NCI-H2171 (cell line): Measurements from ENCODE around the gene FNDC8.
"Not testable (repeated sequence)": the region's sequence is repeated elsewhere in the genome, so short reads cannot be mapped to it uniquely, and the experiment has no call there.

Experiments
- DNase-seq: peaks from one replicate; lab custom pipeline; 2025; lab: John Stamatoyannopoulos, UW

Gene FNDC8

DNA sequence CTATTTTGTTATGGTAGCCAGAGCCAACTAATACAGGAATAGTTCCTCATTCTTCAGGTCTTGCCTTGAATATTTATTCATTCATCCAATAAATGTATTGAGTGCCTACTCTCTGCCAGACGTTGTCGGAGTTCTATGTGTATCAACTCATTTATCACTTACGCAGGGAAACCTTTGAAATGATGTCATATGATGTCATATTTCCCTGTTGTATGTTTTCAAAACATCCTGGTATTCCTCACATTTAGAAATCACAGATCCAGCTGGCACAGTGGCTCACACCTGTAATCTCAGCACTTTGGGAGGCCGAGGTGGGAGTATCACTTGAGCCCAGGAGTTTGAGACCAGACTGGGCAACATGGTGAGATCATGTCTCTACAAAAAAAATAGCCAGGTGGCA is 23.4 kb downstream of the FNDC8 start:
- no peak for DNase-seq

DNA sequence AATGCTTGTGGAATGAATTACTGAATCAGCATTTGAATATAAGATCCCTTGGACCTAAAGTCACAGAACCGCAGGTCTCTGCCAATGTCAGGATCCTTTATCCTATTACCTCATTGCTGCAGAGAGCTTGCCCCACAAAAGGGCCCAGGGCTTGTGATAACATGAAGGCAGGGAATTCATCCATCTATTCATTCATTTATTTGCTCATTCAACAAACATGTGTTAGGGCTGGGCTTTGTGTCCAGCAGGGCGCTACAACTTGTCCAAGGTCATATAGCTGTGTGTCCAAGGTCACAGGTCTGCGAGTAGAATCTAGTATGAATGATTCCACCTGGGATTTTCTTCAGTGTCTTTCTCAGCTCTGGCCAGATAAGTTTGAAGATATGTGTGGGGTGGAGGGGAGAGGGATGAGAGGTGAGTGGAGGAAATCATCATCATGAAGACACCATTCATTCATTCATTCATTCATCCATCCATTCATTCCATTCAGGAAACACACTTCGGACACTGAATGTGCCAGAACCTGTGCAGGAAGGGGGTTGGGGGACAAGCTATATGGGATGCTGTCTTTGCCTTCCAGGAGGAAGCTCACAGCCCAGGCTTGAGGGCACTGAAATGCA is 24.9 kb downstream of the FNDC8 start:
- no peak for DNase-seq

DNA sequence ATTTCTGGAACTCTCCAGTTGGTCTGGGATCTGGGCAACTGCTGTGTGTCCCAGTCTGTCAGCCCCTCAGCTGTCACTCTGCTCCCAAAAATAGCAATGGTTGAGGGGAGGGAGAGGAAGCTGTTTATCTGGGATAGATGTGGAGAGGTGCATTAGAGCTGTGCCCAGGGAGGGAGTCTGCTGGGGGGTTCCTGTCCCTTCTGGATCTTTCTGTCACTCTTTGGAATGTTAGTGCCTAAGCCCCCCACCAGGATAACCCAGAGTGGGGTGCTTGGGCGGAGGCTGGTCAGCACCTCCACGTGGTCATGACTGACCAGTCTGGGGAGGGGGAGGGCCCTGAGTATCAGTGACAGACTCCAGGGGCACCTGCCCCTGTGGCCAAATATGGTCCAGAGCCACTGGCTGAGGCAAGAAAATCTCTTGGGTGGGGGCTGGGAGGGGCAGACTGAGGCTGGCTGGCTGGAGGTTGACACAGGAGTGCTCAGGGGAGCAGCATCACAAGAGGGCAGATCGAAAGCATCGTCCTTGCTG is 26.0 kb downstream of the FNDC8 start, which contains the start of gene UNC45B:
Gene UNC45B, plus strand, starts transcription at position 443 of the 531 bp plus-strand sequence. CDS start 447 bp downstream, outside the sequence.
- no peak for DNase-seq

DNA sequence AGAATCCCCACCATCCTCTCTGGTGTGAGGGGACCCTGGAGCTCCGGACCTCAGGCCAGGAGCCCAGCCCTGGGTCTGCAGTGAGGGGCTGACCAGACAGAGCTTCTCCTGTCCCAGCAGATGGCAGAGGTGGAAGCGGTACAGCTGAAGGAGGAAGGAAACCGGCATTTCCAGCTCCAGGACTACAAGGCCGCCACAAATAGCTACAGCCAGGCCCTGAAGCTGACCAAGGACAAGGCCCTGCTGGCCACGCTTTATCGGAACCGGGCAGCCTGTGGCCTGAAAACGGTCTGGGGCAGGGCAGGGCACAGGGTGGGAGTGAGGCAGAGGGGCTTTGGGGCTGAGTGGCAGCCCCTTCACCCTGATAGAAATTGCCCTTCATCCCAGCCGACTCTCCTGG is 26.7 kb downstream of the FNDC8 start:
- no peak for DNase-seq

DNA sequence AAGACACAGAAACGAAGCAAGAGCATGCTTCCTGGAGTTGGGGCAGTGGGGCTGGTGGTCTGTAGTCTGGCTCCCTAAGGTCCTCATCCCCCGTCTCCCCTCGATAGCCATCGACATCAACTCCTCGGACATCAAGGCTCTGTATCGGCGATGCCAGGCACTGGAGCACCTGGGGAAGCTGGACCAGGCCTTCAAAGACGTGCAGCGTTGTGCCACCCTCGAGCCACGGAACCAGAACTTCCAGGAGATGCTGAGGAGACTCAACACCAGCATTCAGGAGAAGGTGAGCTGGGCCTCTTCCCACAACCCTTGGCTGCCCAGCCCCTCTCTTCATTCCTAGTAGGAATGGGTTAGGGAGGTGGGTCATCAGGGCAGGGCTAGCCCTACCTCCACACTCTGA is 28.5 kb downstream of the FNDC8 start:
- no peak for DNase-seq

DNA sequence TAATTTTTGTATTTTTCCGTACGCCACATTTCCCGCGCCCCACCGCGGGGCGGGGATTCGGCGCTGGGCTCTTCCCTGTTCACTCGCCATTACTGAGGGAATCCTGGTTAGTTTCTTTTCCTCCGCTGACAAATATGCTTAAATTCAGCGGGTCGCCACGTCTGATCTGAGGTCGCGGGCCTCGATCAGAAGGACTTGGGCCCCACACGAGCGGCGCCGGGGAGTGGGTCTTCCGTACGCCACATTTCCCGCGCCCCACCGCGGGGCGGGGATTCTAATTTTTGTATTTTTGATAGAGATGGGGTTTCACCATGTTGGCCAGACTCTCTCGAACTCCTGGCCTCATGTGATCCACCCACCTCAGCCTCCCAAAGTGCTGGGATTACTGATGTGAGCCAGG is 29.7 kb downstream of the FNDC8 start:
- DNase-seq, result not testable (repeated sequence)

DNA sequence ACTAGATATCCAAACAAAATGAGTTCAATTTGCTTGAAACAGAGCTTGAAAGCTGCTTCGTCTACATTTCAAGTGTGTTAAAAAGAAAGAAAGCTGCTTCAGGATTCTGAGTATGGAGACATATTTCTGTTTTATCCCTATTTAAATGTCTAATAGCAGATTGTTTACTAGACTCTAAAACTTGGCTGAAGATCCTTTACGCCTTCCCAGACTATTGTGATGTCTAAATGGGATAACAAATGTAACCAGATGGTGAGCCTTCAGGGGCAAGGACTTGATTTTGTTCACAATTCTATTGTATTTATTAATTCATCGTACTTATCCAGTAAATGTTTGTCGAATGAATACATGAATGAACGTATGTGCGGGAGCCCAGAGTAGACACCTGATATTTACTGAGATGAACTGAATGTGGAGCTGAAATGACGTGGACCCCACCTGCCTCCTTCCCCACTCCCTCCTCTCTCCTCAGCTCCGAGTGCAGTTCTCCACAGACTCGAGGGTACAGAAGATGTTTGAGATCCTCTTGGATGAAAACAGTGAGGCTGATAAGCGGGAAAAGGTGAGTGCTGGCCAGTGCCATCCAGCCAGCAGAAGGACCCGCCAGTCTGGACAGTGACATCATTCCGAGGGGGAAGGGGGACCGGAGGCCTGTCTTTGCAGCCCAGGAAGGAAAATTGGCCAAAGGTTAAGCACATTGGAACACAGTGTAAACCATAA is 31.2 kb downstream of the FNDC8 start:
- no peak for DNase-seq

DNA sequence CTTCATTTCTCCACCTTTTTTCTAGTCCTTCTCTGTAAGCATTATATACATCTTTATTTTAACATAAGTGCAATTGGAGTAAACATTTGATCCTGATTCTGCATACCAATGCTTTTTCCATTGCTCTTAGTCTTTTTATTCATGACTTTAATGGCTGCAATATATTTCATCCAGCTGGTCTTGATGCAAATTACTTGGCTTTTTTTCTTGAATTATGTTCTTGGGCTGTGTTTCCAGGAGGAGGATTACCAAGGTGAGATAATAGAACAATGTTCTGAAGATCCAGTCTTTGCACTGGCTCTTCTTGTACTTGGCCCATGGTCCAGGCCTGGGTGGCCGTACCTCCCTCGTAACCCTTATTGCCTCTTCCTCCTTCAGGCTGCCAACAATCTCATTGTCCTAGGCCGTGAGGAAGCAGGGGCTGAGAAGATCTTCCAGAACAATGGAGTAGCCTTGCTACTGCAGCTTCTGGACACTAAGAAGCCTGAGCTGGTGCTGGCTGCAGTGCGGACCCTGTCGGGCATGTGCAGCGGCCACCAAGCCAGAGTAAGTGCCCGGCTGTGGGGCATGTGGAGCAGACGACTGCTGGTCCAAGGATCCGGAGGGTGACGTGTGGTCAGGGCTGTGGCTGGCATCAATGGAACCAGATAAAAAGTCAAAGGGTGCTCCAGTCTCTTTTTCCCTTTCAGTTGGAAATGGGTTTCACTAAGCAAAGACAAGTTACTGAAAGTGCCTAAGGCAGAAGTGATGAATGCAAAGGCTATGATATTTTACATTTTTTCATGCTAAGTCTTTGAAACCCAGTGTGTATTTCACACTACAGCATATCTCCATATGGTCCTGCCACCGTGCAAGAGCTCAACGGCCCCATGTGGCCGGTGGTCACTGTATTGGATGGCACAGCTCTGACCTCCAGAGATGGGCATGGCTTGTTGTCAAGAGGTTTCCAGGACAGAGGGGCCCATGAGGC is 33.1 kb downstream of the FNDC8 start:
- DNase-seq, result no peak

DNA sequence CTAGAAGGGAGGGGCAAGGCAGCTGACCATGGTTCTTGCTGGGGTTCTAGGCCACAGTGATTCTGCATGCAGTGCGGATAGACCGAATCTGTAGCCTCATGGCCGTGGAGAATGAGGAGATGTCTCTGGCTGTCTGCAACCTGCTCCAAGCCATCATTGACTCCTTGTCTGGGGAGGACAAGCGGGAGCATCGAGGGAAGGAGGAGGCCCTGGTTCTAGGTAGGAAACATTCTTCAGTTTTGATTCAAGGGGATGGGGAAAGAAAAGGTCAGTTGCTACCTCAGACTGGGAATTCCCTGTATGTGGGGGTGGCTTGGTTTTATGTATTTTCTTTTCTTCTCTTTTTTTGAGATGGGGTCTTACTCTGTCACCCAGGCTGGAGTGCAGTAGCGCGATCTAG is 33.8 kb downstream of the FNDC8 start:
- DNase-seq, result no peak

DNA sequence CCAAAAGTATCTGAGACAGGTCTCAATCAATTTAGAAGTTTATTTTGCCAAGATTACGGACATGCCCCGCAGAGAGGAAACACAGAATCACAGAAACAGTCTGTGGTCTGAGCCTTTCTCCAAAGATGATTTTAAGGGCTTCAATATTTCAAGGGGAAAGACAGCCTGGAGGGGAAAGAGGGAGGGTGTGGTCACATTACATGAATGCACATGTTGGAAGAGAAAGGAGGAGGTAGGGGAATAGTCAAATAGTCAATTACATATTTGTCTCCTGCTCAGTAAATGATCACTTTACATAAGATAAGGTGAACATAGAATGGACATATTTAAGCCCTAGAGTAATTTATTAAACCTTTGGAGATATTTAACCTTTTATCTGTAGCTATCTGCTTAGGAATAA is 38.5 kb downstream of the FNDC8 start:
- no peak for DNase-seq

DNA sequence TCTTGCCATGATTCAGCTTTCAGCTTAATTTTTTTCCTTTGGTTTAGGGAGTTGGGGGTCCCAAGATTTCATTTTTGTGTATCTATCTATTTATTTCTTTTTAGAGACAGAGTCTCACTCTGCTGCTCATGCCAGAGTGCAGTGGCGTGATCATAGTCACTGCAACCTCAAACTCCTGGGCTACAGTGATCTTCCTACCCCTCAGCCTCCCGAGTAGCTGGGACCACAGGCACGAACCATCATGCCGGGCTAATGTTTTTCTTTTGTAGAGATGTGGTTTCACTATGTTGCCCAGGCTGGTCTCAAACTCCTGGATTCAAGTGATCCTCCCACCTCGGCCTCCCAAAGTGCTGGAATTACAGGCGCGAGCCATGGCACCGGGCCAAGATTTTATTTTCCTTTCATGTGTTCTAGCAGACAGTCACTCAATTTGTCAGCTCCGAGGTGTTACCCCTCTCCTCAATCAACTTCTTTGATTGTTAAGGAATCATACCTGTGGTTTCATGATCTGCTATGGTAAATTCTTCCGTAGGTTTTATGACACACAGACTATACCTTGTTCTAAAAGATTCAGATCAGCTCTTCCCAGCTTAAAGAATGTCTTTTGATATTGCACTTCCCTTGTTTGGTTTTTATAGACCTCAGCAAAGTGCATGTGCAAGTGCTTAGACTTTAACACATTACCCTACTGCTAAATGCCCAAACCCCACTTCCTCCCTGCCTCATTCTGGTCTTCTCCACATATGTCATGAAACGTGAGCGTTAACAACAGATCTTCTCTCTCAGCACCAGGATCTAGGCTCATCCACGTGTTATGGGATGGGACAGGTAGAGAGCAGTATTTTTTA is 39.2 kb downstream of the FNDC8 start:
- DNase-seq, result no peak

DNA sequence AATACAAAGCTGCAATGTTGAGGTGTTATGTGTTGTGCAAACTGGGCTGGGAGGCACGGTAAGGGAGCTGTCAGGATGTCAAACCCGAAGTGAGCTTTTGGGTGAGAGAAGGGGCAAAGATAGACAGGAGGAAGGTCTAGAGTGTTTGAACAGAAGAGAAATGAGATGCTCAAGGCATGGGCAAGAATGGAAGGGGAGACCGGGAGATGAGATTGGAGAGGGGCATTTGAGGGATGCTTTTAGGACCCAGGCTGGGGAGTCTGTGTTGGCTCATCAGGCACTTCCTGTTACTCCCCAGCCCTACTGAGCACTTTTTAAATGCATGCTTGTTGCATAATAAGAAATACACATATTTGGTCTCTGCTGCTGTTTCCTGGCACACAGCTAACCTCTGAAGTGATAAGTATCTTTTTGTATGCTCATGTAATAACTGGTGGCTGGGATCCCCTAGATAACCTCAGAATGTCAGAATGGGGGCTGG is 39.9 kb downstream of the FNDC8 start:
- DNase-seq, result no peak

DNA sequence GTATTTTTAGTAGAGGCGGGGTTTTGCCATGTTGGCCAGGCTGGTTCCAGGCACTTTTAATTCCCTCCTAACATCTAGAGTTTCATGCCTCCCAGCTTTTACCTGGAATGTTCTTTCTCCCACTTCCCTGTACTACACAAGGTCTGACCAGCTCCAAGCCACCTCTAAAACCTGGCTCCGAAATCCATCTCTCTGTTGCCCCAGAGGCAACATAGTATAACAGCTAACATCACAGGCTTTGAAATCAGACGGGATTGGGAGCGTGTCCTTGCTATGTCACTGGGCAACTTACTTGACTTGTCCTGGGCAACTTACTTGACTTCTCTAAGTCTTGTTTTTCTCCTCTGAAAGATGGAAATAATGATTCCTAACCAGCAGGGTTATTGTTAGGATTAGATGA is 41.3 kb downstream of the FNDC8 start:
- DNase-seq, result no peak

DNA sequence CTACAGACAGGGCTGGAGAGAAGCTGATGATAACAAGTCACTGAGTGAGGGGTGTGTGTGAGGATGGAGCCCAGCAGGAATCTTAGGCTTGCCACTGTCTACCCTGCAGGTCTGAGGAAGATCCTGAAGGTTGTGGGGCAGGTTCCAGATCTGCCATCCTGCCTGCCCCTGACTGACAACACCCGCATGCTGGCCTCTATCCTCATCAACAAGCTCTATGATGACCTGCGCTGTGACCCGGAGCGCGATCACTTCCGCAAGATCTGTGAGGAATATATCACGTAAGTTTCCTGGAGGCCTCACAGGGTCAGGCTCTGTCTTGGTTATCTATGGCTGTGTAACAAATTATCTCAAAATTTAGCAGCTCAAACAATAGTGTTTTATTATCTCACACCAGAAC is 42.5 kb downstream of the FNDC8 start:
- no peak for DNase-seq

DNA sequence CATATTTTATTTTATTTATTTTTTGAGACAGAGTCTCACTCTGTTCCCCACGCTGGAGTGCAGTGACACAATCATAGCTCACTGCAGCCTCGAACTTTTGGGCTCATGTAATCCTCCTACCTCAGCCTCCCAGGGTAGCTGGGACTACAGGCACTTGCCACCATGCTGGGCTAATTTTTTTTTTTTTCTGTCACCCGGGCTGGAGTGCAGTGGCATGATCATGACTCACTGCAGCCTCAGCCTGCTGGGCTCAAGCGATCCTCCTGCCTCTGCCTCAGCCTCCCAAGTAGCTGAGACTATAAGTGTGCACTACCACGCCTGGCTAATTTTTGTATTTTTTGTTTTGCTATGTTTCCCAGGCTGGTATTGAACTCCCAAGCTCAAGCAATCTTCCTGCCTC is 43.3 kb downstream of the FNDC8 start:
- no peak for DNase-seq

DNA sequence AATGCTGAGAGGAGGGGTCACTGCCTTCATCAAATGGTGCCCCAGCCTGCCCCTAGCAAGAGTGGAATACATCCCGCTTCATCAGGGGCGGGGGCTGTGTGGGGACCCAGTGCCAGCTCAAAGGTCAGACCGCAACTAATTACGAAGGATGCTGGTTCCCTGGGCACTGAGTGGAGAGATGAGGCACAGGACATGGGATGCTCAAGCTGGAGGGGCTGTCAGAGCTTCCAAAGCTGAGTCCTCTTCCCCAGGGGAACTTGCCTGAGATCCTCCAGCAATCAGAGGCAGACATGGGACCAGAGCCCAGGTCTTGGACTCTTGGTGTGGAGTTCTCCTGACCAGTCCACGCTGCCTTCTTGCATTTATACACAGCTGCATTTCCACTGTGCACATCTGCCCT is 45.1 kb downstream of the FNDC8 start:
- no peak for DNase-seq

DNA sequence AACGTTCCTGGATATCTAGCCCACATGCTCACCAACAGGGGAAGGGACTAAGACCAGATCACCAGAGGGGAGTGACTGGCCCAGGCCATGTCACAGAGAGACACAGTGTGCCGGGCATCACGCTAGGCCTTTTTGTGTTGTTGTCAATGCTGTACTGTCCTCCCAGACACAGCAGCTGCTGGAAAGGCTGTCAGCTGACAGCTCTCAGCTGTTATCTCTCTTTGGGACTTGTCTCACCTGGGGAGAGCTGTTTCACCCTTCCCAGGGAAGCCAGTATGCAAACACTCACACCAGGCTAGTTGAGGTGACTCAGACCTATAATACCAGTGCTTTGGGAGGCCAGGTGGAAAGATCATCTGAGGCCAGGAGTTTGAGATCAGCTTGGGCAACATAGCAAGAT is 45.6 kb downstream of the FNDC8 start:
- DNase-seq, result no peak

DNA sequence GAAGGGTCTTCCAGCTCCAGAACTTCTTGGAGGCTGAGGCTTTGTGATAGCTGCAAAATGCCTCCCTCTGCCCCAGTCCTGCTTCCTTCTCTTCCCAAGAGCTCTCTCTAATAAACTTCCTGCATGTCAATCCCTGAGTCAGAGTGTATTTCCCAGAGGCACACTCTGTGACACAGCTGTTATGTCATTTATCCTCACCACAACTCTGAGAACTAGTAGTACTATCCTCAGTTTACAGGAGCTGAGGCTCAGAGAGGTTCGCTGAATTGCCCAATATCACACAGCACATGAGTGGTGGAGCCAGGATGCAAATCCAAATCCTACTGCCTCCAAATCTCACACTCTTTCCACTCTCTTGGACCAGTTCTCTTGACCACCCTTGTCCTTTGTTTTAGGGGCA is 46.3 kb downstream of the FNDC8 start:
- no peak for DNase-seq

DNA sequence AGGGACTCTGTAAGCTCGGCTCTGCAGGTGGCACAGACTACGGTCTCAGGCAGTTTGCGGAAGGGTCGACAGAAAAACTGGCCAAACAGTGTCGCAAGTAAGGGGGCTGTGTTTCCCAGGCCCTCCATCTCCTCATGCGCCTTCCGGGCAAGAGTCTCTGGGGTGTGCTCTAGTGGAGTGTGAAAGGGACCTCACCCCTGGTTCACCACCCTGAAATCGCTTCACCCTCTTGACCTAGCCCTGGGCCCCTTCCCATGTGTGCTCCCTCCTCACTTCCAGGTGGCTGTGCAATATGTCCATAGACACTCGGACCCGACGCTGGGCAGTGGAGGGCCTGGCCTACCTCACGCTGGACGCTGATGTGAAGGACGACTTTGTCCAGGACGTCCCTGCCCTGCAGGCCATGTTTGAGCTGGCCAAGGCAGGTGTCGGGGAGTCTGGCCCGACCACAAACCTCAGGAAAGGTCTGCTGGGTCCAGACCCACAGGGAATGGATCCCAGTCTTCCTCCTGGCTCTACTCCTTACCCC is 48.5 kb downstream of the FNDC8 start:
- DNase-seq, result no peak

DNA sequence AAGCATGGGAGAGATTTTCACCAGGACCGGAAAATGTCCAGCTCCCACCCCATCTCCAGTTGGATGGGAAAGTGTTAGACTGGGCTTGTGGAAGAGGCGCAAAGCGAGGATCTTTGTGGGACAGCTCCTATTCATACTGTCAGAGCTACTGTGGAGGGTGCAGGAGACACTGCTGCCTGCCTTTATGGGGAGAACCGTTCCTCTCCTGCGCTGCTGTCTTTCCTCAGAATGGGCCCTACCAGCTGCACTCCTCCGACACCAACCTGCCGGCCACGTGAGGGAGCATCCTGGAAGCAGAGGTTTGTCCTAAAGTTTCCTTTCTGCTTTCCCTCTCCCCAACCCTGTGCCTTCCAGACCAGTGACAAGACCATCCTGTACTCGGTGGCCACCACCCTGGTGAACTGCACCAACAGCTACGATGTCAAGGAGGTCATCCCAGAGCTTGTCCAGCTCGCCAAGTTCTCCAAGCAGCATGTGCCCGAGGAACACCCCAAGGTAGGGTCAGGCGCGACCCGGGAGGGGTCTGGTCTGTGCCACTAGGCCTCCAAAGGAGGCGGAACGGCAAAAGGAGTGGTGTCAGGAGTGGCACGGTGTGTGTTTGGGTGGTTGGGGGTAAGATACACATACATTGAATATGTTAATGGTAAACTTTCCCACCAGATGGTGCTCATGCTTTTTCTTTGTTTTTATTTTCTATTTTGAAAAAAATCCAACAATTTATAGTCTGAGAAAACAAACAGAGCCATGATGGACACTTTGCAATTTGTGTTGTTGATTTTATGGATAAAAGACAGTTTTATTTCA is 49.8 kb downstream of the FNDC8 start:
- DNase-seq, result no peak
